Stimulated activated memory B cell treated with anti-CD40 and anti-IgM and Interleukin-4, amounts not matched to agents 10 μg/mL and 1 μg/mL and 100 μg/mL, for 72 hours (primary cell): ENCODE data around the gene AHR.
"Not testable (repeated sequence)": the region's sequence is repeated elsewhere in the genome, so short reads cannot be mapped to it uniquely, and the experiment has no call there.

ENCODE experiments used
- ATAC-seq: fragments of 150-1000 bp; cut with Tn5 transposase; 2 replicates; pipeline ENCODE4 v1.10.0; 2021
- H3K27ac Mint-ChIP-seq: one replicate; pipeline ENCODE4 v1.8.0; 2022; ENCODE audit warnings: mild to moderate bottlenecking, mixed read lengths
- H3K27me3 Mint-ChIP-seq: one replicate; pipeline ENCODE4 v1.8.0; 2022; ENCODE audit warnings: mixed read lengths
- H3K36me3 Mint-ChIP-seq: one replicate; pipeline ENCODE4 v1.8.0; 2022; ENCODE audit warnings: mixed read lengths
- H3K4me1 Mint-ChIP-seq: one replicate; pipeline ENCODE4 v1.8.0; 2022; ENCODE audit warnings: mixed read lengths
- H3K4me3 Mint-ChIP-seq: one replicate; pipeline ENCODE4 v1.8.0; 2022; ENCODE audit warnings: mild to moderate bottlenecking, moderate library complexity, mixed read lengths
- H3K9me3 Mint-ChIP-seq: one replicate; pipeline ENCODE4 v1.8.0; 2022; ENCODE audit warnings: mixed read lengths

AHR gene

GRCh38 chr7:17348932-17349331 lies 50.5 kb downstream of the AHR start:
- H3K4me1 Mint-ChIP-seq: peaks cover 16% of the 10 kb centered on the region
- not testable (repeated sequence) for H3K4me3 Mint-ChIP-seq, ATAC-seq, H3K27me3 Mint-ChIP-seq, H3K27ac Mint-ChIP-seq, H3K9me3 Mint-ChIP-seq
- peaks cover 31% of the 10 kb centered on the region for H3K36me3 Mint-ChIP-seq

- H3K9me3 Mint-ChIP-seq, H3K4me3 Mint-ChIP-seq, H3K27me3 Mint-ChIP-seq, H3K27ac Mint-ChIP-seq, ATAC-seq: not testable (repeated sequence)
- H3K4me1 Mint-ChIP-seq: peaks cover 16% of the 10 kb centered on the region
- H3K36me3 Mint-ChIP-seq: peaks cover 31% of the 10 kb centered on the region
These were observed 51.9 kb downstream of the AHR start for GRCh38 chr7:17350321-17350720.

- Mint-ChIP-seq H3K4me1 (peaks cover 16% of the 10 kb centered on the region), H3K36me3 (peaks cover 28% of the 10 kb centered on the region)
- H3K4me3 Mint-ChIP-seq, H3K27ac Mint-ChIP-seq, H3K27me3 Mint-ChIP-seq, H3K9me3 Mint-ChIP-seq, ATAC-seq: not testable (repeated sequence)
These were observed 55.4 kb downstream of the AHR start for GRCh38 chr7:17353650-17354419.

DNA sequence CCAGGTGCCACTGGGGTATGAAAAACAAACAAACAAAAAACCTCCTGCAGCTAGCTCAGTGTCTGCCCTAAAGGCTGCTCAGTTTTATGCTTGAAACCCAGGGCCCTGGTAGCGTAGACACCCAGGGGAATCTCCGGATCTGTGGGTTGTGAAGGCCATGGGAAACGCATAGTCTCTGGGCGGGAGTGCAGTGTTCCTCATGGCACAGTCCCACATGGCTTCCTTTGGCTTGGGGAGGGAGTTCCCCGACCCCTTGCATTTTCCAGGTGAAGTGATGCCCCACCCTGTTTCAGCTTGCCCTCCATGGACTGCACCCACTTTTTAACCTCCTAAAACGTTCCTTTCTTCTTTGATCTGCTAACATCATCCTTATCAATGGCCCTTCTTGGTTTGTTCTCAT lies 56.0 kb downstream of the AHR start:
- Mint-ChIP-seq H3K4me3 (no peak overlapping the region), H3K27ac (no peak overlapping the region), H3K27me3 (no peaks in the 10 kb centered on the region), H3K4me1 (peaks cover 16% of the 10 kb centered on the region), H3K36me3 (peaks cover 28% of the 10 kb centered on the region), H3K9me3 (peaks cover 7% of the 10 kb centered on the region)
- ATAC-seq: no peak

GRCh38 chr7:17355050-17355449 lies 56.6 kb downstream of the AHR start:
- Mint-ChIP-seq H3K9me3 (peaks cover 7% of the 10 kb centered on the region), H3K36me3 (peaks cover 28% of the 10 kb centered on the region), H3K4me3 (no peak overlapping the region), H3K4me1 (peaks cover 14% of the 10 kb centered on the region), H3K27ac (no peak overlapping the region), H3K27me3 (no peaks in the 10 kb centered on the region)
- ATAC-seq: no peak

DNA sequence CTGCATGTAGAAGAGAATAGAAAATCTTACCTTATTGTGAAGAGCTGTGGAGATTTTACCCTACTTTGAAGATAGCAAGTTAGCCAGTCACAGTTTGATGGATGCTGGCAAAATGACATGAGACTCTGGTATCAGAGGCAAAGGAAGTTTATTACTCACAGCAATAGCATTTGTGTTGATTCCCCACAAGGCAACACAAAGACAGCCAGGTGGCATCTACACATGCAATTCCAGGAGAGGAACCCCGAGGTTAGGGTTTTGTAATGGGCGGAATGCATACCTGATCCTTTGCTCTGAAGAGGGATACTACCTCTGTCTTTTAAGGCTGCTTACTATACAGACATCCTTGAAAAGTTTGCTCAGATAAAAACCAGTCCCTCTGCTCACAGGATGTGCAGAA lies 59.5 kb downstream of the AHR start:
- no peaks in the 10 kb centered on the region for H3K27me3 Mint-ChIP-seq
- H3K36me3 Mint-ChIP-seq: peaks cover 5% of the 10 kb centered on the region
- no peak overlapping the region for H3K4me3 Mint-ChIP-seq
- no peaks in the 10 kb centered on the region for H3K4me1 Mint-ChIP-seq
- ATAC-seq: no peak
- no peak overlapping the region for H3K27ac Mint-ChIP-seq
- H3K9me3 Mint-ChIP-seq: peaks cover 3% of the 10 kb centered on the region

- Mint-ChIP-seq H3K36me3 (peaks cover 5% of the 10 kb centered on the region), H3K4me1 (no peaks in the 10 kb centered on the region), H3K9me3 (peaks cover 3% of the 10 kb centered on the region), H3K4me3 (no peak overlapping the region), H3K27me3 (no peaks in the 10 kb centered on the region), H3K27ac (no peak overlapping the region)
- no peak for ATAC-seq
These were observed 61.2 kb downstream of the AHR start for GRCh38 chr7:17359610-17360009.

DNA sequence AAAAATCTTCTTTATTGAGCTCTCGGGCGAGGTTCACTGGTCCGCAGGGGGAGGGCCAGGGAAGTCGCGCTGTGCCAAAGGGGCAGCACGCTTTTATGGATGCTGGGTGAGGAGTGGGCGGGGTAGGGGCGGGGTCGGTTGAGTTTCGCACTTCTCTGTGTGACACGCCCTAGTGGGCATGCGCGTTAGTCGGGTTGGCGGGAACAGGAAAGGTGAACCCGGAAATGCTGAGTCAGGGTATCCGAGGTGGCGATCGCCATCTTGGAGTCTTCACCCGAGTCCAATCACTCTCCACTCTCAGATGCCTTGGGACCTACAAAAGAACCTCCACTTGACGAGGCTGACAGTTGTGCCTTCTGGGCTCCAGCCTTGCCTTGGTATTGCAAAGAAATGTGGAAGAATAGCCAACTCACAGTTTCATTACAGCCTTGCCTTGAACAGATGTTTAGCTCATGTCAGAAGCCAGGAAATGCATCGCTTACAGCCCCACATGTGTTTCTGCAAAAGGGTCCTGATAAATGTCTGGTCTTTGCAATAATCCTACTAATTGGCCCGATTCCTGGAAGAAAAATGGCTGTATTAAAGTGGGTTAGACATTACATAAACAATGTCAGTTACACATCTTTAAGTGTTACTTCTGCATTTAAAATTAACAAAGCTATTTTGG lies 64.1 kb downstream of the AHR start:
- Mint-ChIP-seq H3K4me1 (no peaks in the 10 kb centered on the region), H3K36me3 (peaks cover 5% of the 10 kb centered on the region), H3K4me3 (no peak overlapping the region), H3K27me3 (no peaks in the 10 kb centered on the region), H3K9me3 (peaks cover 3% of the 10 kb centered on the region), H3K27ac (no peak overlapping the region)
- ATAC-seq: no peak

DNA sequence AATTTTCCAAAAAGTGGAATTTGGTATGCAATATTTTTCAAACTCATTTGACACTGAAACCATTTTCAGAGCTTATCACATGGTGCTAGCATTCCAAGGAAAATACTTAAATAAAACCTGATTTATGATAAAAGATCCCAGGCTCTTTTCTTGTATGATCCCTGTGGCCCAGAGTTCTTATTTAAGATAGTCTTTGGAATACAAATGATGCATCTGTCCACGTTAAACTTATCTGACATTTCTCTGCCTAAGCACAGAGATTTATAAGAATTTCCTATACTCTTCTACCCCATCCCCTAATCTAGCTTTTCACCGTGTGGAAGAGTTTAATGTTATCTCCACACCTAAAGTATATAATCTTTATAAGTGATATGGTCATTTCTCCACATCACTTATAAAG lies 66.2 kb downstream of the AHR start:
- Mint-ChIP-seq H3K27me3 (no peaks in the 10 kb centered on the region), H3K4me1 (no peaks in the 10 kb centered on the region), H3K4me3 (no peak overlapping the region), H3K36me3 (no peaks in the 10 kb centered on the region), H3K9me3 (peaks cover 3% of the 10 kb centered on the region), H3K27ac (no peak overlapping the region)
- ATAC-seq: no peak

DNA sequence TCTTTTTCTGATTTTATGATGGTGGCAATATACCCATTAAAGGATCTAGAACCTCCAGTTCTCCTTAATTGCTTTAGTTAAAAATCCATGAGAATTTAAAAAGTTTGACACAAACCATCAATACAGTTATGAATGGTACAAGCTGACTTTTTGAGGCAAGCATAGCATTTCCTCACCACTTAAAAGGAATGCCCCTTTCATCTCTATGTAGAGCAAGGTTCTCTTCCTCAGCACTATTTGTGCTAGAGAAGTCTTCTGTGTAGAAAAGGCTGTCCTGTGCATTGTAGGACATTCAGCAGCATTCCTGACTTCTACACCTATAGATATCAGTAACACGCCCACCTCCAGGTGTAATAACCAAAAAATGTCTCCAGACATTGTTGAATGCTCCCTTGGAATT lies 67.3 kb downstream of the AHR start:
- H3K9me3 Mint-ChIP-seq: peaks cover 3% of the 10 kb centered on the region
- no peaks in the 10 kb centered on the region for H3K36me3 Mint-ChIP-seq
- H3K27ac Mint-ChIP-seq: no peak overlapping the region
- H3K4me3 Mint-ChIP-seq: no peak overlapping the region
- H3K27me3 Mint-ChIP-seq: no peaks in the 10 kb centered on the region
- ATAC-seq: no peak
- H3K4me1 Mint-ChIP-seq: no peaks in the 10 kb centered on the region

DNA sequence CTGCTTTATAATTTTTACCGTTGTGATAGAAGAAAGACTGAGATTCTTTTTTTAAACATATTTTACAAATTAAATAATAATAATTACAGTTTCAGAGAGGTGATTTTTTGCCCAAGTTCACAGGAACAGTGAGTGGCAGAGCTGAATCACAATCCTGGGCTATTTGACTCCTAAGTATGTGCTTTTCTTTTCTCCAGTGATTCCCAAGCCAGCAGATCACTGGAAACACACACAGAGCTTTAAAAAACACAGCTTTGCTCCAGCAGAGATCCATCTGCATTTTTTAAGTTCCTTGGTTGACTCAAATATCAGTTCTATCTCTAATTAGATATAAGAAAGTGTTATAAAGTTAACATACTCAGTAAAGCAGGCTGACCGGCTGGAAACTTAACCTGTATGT lies 69.0 kb downstream of the AHR start:
- Mint-ChIP-seq H3K27ac (no peak overlapping the region), H3K36me3 (no peaks in the 10 kb centered on the region), H3K4me1 (no peaks in the 10 kb centered on the region)

DNA sequence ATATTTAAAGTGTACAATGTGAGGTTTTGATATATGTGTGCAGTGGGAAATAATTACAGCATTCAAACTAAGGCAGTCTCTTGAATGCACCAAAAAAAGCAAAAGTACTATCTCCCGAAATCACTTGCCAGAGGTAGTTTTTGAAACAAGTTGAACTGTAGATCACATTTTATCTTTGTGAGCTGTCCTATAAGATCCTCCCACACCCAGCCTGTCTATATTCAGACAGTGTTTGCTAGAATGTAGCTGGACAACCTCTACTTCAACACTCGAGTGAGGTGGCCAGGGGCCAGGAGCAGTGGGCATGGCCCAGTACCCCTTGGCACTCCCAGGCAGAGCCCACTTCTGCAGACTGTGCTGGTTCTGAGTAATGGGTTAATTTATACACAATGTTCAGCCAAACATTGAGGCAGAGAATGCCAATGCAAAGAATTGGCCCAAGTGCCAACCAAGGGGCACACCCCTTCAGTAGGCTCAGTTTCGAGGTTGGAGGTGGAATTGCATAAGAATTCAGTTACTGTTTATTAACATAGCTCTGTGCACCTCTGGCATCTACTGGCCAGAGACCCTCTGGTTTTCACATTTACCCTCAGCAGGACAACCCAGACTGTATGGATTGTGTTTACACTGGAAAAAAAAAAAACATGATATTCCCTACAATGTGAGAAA lies 70.5 kb downstream of the AHR start:
- no peaks in the 10 kb centered on the region for H3K27me3 Mint-ChIP-seq
- no peak overlapping the region for H3K4me3 Mint-ChIP-seq
- no peak overlapping the region for H3K27ac Mint-ChIP-seq
- no peaks in the 10 kb centered on the region for H3K9me3 Mint-ChIP-seq
- ATAC-seq: no peak
- no peaks in the 10 kb centered on the region for H3K36me3 Mint-ChIP-seq
- no peaks in the 10 kb centered on the region for H3K4me1 Mint-ChIP-seq

More for the DNA sequence above, 69.0 kb downstream of the AHR start:
- Mint-ChIP-seq H3K9me3 (no peaks in the 10 kb centered on the region), H3K27me3 (no peaks in the 10 kb centered on the region), H3K4me3 (no peak overlapping the region)
- ATAC-seq: no peak

DNA sequence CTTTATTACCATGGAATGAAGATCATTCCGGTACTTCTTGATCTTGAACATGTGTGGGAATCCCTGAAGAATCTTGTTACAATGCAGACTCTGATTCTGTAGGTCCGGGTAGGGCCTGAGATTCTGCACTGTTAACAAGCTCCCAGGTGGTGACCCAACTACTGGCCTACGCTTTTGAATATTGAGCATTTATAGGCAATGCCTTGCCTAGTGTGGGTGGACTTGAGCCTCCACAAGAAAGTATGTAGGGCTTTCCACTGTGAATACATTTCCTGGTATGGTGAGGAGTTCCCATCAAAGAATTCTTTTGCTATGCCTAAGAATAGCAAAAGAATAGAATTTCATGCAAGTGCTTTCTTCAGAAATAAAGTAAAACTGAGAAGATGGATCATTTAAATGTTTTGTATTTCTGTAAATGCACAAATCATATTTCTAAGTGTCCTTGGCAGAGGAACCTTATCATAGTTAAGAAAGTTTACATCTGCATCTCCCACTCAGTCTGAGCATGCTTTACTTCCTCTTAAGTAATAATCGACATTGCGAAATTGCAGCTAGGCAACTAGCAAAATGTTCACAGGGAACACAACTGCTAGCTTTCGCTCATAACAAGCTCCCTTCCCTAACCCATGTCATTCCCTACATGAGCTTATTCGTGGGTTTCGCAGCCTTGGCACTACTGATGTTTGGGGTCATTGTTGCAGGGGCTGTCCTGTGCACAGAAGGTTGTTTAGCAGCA lies 71.4 kb downstream of the AHR start:
- no peaks in the 10 kb centered on the region for H3K4me1 Mint-ChIP-seq

GRCh38 chr7:17370901-17371585 lies 72.6 kb downstream of the AHR start:
- Mint-ChIP-seq H3K9me3 (no peaks in the 10 kb centered on the region), H3K4me1 (no peaks in the 10 kb centered on the region), H3K36me3 (no peaks in the 10 kb centered on the region), H3K27ac (no peak overlapping the region), H3K4me3 (no peak overlapping the region), H3K27me3 (no peaks in the 10 kb centered on the region)
- no peak for ATAC-seq

More for the DNA sequence above, 71.4 kb downstream of the AHR start:
- Mint-ChIP-seq H3K36me3 (no peaks in the 10 kb centered on the region), H3K4me3 (no peak overlapping the region), H3K27me3 (no peaks in the 10 kb centered on the region), H3K27ac (no peak overlapping the region), H3K9me3 (no peaks in the 10 kb centered on the region)
- ATAC-seq: no peak
